Chondrocyte (in vitro differentiated cells): ENCODE measurements around the gene CHADL. TPM values are rescaled to one million over a fixed set of nuclear protein-coding genes. Genes with fewer than 3 reads are reported as not detected.

Experiments used
- DNase-seq: peaks from one replicate; pipeline ENCODE4 v3.0.0; 2021; ENCODE audit warnings: mixed read lengths, low spot score
- H3K27ac Mint-ChIP-seq: one replicate; pipeline ENCODE4 v1.8.0; 2021; ENCODE audit warnings: mild to moderate bottlenecking, moderate library complexity, mixed read lengths; ENCODE audit not compliant: unreplicated experiment
- H3K27me3 Mint-ChIP-seq: 2 replicates; pipeline ENCODE4 v1.8.0; 2021; ENCODE audit warnings: low read depth, mixed read lengths
- H3K36me3 Mint-ChIP-seq: 2 replicates; pipeline ENCODE4 v1.8.0; 2021; ENCODE audit warnings: low read depth, mixed read lengths
- H3K4me1 Mint-ChIP-seq: 2 replicates; pipeline ENCODE4 v1.8.0; 2021; ENCODE audit warnings: low read depth, mild to moderate bottlenecking, mixed read lengths
- H3K4me3 Mint-ChIP-seq: one replicate; pipeline ENCODE4 v1.8.0; 2021; ENCODE audit warnings: mild to moderate bottlenecking, moderate library complexity, mixed read lengths; ENCODE audit not compliant: unreplicated experiment
- H3K9me3 Mint-ChIP-seq: 2 replicates; pipeline ENCODE4 v1.8.0; 2021; ENCODE audit warnings: low read depth, mixed read lengths
- total RNA-seq: library from RNA; stranded (reverse); gene quantifications from 3 replicates; pipeline ENCODE4 v1.2.1, GENCODE V29; 2021
- TF ChIP-seq, protein P1 (sequence below): fragments of 200-600 bp; sonication (generic); IDR thresholded peaks from 2 replicates; pipeline ENCODE4 v1.5.0; 2021; ENCODE audit warnings: antibody characterized with exemption, mild to moderate bottlenecking, moderate library complexity

CHADL gene
- total RNA-seq, 1 donor from 2014 or later: 1.3 TPM

DNA sequence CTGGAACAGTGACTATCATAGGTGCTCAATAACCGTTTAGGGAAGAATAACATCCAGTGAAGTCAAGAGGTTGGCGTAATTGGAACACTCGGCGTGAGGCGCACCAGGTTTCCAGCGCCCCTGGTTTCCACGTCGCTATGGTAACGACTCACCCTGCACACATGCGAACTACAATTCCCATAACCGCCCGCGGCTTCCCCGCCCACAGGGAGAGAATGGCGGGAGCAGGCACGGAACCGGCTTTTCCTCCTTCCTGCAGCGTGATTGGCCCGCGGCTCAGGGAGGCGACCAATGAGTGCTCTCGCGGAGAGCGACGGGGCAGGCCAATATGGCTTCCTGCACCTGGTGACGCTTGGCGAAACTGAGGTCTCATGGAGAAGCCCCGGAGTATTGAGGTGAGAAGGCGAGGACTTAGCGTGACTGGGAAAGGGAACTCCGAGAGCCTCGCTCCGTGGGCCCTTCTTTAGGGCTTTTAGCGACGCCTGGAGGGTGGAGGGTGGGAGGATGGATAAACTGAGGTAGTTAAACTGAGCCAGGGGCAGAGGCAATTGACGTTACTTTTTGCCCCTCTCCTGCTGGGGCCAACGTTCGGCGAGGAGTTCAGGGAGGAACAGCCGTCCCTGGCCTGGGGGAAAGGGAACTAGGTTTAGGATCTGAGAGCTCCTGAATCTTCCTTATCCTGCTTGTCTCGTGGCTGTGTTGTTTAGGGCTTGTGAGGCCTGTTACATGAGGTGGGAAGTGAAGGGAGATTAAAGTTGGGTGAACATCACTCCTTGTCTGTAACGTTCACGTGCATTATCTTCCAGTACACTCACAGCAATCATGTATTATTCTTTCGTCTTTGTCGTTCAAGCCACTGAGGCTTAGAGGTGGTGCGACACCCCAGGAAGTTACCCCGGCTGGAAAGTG is 35.5 kb downstream of the CHADL start, which contains the start of gene L3MBTL2:
Gene L3MBTL2 (plus strand): TSS at position 321 of the 909 bp plus-strand sequence. CDS start 51 bp downstream, at position 372.
- H3K27ac Mint-ChIP-seq: peak within 1 kb of the TSS; percentile 92

DNA sequence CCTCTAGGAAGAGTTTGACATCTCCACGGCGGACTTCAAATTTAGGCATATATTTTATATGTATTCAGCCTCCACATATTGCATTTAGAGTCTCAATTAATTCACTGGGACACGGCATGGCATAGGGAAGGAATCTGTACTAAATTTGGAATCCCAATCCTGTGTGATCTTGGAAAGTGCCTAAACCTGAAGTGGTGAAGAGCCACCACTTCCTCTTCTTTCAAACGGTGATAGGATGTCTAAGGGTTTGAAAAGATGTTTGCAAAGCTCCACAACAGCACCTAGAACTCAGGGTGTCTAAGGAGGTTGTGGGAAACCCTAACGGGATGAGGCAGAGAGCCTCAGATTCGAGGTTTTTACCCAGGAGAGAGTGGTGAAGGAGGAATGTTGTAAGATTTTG is 36.7 kb downstream of the CHADL start:
- H3K36me3 Mint-ChIP-seq: peaks cover 1% of the 10 kb centered on the region
- peaks cover 3% of the 10 kb centered on the region for H3K27me3 Mint-ChIP-seq
- no peak for DNase-seq
- peaks cover 14% of the 10 kb centered on the region for H3K4me1 Mint-ChIP-seq
- no peak overlapping the region for H3K4me3 Mint-ChIP-seq
- H3K27ac Mint-ChIP-seq: no peak overlapping the region
- H3K9me3 Mint-ChIP-seq: no peaks in the 10 kb centered on the region
- TF ChIP-seq, protein P1, sequence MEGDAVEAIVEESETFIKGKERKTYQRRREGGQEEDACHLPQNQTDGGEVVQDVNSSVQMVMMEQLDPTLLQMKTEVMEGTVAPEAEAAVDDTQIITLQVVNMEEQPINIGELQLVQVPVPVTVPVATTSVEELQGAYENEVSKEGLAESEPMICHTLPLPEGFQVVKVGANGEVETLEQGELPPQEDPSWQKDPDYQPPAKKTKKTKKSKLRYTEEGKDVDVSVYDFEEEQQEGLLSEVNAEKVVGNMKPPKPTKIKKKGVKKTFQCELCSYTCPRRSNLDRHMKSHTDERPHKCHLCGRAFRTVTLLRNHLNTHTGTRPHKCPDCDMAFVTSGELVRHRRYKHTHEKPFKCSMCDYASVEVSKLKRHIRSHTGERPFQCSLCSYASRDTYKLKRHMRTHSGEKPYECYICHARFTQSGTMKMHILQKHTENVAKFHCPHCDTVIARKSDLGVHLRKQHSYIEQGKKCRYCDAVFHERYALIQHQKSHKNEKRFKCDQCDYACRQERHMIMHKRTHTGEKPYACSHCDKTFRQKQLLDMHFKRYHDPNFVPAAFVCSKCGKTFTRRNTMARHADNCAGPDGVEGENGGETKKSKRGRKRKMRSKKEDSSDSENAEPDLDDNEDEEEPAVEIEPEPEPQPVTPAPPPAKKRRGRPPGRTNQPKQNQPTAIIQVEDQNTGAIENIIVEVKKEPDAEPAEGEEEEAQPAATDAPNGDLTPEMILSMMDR: no peak

More for the DNA sequence above, 35.5 kb downstream of the CHADL start, which contains the start of gene L3MBTL2:
- DNase-seq: peak; percentile 98
- peak within 1 kb of the TSS; percentile 90 for H3K4me3 Mint-ChIP-seq
- H3K4me1 Mint-ChIP-seq: peaks cover 14% of the 10 kb centered on the region
- no peaks in the 10 kb centered on the region for H3K9me3 Mint-ChIP-seq
- TF ChIP-seq, protein P1: no peak
- peaks cover 6% of the 10 kb centered on the region for H3K36me3 Mint-ChIP-seq
- no peaks in the 10 kb centered on the region for H3K27me3 Mint-ChIP-seq

DNA sequence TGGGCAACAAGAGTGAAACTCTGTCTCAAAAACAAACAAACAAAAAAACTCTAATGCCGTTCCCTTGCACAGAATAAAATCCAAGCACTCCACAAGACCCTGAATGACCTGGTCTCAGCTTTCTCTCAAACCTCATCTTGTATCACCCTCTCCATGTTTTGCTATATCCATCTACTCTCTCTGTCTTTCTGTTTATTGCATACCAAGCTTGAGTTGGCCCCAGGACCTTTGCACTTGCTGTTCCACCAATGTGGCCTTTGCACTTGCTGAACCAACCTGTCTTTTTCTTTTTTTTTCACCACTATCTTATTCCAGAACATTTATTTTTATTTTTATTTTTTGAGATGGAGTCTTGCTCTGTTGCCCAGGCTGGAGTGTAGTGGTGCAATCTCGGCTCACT is 37.6 kb downstream of the CHADL start:
- Mint-ChIP-seq H3K36me3 (no peaks in the 10 kb centered on the region), H3K9me3 (no peaks in the 10 kb centered on the region), H3K27me3 (peaks cover 3% of the 10 kb centered on the region), H3K27ac (no peak overlapping the region), H3K4me3 (no peak overlapping the region), H3K4me1 (peaks cover 19% of the 10 kb centered on the region)
- DNase-seq: no peak
- TF ChIP-seq, protein P1: no peak

DNA sequence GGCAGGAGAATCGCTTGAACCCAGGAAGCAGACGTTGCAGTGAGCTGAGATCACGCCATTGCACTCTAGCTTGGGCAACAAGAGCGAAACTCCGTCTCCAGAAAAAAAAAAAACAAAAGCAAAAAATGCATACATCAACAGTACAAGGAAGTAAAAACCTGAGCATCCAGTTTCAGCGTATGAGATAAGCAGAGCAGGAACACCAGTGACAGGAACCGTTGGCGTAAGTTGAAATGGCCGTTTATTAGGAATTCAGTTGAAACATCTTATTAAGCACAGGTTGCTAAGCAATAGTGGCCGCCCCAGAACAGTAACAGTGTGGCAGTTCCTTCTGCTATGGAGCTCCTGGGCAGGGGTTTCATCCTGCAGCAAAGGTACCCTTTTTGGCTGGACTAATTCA is 39.6 kb downstream of the CHADL start:
- no peak for DNase-seq
- H3K36me3 Mint-ChIP-seq: no peaks in the 10 kb centered on the region
- H3K27me3 Mint-ChIP-seq: peaks cover 3% of the 10 kb centered on the region
- peaks cover 28% of the 10 kb centered on the region for H3K4me1 Mint-ChIP-seq
- no peak overlapping the region for H3K27ac Mint-ChIP-seq
- no peaks in the 10 kb centered on the region for H3K9me3 Mint-ChIP-seq
- TF ChIP-seq, protein P1: no peak
- H3K4me3 Mint-ChIP-seq: no peak overlapping the region

GRCh38 chr22:41198027-41198580 is 42.6 kb downstream of the CHADL start:
- no peaks in the 10 kb centered on the region for H3K9me3 Mint-ChIP-seq
- H3K27ac Mint-ChIP-seq: peak overlapping the region; percentile 80

More at GRCh38 chr22:41198027-41198580, 42.6 kb downstream of the CHADL start:
- Mint-ChIP-seq H3K4me3 (peak overlapping the region; percentile 85), H3K4me1 (peaks cover 14% of the 10 kb centered on the region), H3K27me3 (peaks cover 3% of the 10 kb centered on the region), H3K36me3 (no peaks in the 10 kb centered on the region)
- TF ChIP-seq, protein P1: peak; percentile 28
- DNase-seq: no peak
